ENCODE data around the gene LZTR1. TPM values are rescaled to one million over a fixed set of nuclear protein-coding genes. Genes with fewer than 3 reads are reported as not detected.
A peak's percentile ranks its signal among the peaks of the same experiment; 100 is the strongest.

LZTR1 gene
- total and polyA plus RNA-seq, 2 experiments from 2014 or later, result 9.2 to 39.9 TPM

DNA sequence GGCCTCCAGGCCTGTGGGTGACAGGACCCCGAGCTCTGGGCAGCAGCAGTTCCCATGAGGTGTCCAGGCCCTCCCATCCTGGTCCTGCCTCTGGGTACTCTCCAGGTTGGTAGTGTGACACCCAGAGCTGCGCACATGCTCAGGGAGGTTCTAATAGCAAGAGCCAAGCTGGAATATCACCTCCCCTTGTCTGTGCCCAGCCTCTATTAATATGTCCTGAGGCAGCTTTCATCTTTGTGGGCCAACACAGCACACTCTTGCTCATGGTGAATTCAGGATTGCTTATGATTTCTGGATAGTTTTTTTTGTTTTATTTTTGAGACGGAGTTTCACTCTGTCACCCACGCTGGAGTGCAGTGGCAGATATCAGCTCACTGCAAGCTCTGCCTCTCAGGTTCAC is 36.2 kb downstream of the LZTR1 start (continued):
- TF ChIP-seq, protein P1, sequence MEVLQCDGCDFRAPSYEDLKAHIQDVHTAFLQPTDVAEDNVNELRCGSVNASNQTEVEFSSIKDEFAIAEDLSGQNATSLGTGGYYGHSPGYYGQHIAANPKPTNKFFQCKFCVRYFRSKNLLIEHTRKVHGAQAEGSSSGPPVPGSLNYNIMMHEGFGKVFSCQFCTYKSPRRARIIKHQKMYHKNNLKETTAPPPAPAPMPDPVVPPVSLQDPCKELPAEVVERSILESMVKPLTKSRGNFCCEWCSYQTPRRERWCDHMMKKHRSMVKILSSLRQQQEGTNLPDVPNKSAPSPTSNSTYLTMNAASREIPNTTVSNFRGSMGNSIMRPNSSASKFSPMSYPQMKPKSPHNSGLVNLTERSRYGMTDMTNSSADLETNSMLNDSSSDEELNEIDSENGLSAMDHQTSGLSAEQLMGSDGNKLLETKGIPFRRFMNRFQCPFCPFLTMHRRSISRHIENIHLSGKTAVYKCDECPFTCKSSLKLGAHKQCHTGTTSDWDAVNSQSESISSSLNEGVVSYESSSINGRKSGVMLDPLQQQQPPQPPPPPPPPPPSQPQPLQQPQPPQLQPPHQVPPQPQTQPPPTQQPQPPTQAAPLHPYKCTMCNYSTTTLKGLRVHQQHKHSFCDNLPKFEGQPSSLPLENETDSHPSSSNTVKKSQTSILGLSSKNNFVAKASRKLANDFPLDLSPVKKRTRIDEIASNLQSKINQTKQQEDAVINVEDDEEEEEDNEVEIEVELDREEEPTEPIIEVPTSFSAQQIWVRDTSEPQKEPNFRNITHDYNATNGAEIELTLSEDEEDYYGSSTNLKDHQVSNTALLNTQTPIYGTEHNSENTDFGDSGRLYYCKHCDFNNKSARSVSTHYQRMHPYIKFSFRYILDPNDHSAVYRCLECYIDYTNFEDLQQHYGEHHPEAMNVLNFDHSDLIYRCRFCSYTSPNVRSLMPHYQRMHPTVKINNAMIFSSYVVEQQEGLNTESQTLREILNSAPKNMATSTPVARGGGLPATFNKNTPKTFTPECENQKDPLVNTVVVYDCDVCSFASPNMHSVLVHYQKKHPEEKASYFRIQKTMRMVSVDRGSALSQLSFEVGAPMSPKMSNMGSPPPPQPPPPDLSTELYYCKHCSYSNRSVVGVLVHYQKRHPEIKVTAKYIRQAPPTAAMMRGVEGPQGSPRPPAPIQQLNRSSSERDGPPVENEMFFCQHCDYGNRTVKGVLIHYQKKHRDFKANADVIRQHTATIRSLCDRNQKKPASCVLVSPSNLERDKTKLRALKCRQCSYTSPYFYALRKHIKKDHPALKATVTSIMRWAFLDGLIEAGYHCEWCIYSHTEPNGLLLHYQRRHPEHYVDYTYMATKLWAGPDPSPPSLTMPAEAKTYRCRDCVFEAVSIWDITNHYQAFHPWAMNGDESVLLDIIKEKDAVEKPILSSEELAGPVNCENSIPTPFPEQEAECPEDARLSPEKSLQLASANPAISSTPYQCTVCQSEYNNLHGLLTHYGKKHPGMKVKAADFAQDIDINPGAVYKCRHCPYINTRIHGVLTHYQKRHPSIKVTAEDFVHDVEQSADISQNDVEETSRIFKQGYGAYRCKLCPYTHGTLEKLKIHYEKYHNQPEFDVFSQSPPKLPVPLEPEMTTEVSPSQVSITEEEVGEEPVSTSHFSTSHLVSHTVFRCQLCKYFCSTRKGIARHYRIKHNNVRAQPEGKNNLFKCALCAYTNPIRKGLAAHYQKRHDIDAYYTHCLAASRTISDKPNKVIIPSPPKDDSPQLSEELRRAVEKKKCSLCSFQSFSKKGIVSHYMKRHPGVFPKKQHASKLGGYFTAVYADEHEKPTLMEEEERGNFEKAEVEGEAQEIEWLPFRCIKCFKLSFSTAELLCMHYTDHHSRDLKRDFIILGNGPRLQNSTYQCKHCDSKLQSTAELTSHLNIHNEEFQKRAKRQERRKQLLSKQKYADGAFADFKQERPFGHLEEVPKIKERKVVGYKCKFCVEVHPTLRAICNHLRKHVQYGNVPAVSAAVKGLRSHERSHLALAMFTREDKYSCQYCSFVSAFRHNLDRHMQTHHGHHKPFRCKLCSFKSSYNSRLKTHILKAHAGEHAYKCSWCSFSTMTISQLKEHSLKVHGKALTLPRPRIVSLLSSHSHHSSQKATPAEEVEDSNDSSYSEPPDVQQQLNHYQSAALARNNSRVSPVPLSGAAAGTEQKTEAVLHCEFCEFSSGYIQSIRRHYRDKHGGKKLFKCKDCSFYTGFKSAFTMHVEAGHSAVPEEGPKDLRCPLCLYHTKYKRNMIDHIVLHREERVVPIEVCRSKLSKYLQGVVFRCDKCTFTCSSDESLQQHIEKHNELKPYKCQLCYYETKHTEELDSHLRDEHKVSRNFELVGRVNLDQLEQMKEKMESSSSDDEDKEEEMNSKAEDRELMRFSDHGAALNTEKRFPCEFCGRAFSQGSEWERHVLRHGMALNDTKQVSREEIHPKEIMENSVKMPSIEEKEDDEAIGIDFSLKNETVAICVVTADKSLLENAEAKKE (CRISPR knock-in tag; IDR thresholded peaks at IDR 0.05), result no peak
- TF ChIP-seq NANOG (IDR thresholded peaks at IDR 0.05; ENCODE audit: borderline replicate concordance), result no peak

DNA sequence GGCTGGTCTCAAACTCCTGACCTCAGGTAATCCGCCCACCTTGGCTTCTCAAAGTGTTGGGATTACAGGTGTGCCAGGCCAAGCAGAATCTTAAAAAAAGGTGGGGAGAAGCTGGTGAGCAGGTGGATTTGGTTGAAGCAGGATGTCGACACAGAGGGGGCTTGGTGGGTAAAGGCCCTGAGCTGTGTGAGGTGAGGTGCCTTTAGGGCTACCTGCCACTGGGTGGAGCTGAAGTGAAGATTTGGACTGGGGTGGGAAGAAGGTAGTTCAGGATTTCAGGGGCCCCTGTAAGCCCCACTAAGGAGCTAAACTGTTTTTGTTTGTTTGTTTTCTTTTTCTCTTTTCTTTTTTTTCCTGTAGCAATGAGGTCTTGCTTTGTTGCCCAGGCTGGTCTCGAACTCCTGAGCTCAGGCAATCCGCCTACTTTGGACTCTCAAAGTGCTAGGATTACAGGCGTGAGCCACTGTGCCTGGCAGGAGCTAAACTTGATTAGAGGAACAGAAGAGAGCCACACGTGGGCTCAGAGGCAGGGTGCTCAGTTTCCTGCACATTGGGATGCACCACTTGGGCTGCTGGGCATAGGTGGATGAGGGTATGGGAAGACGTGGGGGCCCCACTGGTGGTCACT is 38.8 kb downstream of the LZTR1 start:
- no peaks in the 10 kb centered on the region for H3K9me2 ChIP-seq (ENCODE audit: insufficient read depth)
- H3K27me3 Mint-ChIP-seq (ENCODE audit: insufficient read depth, low read depth, poor library complexity), result peaks cover 11% of the 10 kb centered on the region
- no peak overlapping the region for H3K4me2 ChIP-seq
- no peaks in the 10 kb centered on the region for H3K36me3 ChIP-seq (ENCODE audit: insufficient read depth)
- no peaks in the 10 kb centered on the region for H3F3A ChIP-seq (replicated peaks; ENCODE audit: low read depth)
- no peaks in the 10 kb centered on the region for H3K4me1 Mint-ChIP-seq
- H3K27me3 ChIP-seq (ENCODE audit: insufficient read depth), result no peaks in the 10 kb centered on the region
- H3K36me3 Mint-ChIP-seq (ENCODE audit: low read depth), result no peaks in the 10 kb centered on the region
- H3K79me2 ChIP-seq (replicated peaks; ENCODE audit: insufficient read depth), result no peaks in the 10 kb centered on the region
- no peak overlapping the region; the same call in 2 of the 3 replicates for H3K4me3 Mint-ChIP-seq
- TF ChIP-seq CREB1 (CRISPR knock-in tag; IDR thresholded peaks at IDR 0.05; ENCODE audit: low read depth), result no peak
- TF ChIP-seq, protein P2, sequence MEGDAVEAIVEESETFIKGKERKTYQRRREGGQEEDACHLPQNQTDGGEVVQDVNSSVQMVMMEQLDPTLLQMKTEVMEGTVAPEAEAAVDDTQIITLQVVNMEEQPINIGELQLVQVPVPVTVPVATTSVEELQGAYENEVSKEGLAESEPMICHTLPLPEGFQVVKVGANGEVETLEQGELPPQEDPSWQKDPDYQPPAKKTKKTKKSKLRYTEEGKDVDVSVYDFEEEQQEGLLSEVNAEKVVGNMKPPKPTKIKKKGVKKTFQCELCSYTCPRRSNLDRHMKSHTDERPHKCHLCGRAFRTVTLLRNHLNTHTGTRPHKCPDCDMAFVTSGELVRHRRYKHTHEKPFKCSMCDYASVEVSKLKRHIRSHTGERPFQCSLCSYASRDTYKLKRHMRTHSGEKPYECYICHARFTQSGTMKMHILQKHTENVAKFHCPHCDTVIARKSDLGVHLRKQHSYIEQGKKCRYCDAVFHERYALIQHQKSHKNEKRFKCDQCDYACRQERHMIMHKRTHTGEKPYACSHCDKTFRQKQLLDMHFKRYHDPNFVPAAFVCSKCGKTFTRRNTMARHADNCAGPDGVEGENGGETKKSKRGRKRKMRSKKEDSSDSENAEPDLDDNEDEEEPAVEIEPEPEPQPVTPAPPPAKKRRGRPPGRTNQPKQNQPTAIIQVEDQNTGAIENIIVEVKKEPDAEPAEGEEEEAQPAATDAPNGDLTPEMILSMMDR (conservative IDR thresholded peaks at IDR 0.05; ENCODE audit: low read depth in 2 of 2), result peak; percentile 67 to 77
- peak; percentile 85 for DNase-seq (ENCODE audit: low spot score)
- H2AFZ ChIP-seq, result 0 out of 2 replicates have a peak overlapping the region, but pooled peaks have one; percentile 24
- H3K27ac ChIP-seq (ENCODE audit: low read depth), result no peak overlapping the region
- H3K9me3 Mint-ChIP-seq, result peaks cover 2% of the 10 kb centered on the region; the same call in 2 of the 3 replicates
- ATAC-seq, result peak; percentile 94
- H3K4me1 ChIP-seq (ENCODE audit: insufficient read depth), result no peaks in the 10 kb centered on the region
- no peak overlapping the region for H3K27ac Mint-ChIP-seq
- H3K4me3 ChIP-seq, result no peak overlapping the region
- no peaks in the 10 kb centered on the region for H4K20me1 ChIP-seq (replicated peaks; ENCODE audit: insufficient read depth)
